Ishikawa (cell line): ENCODE measurements around the gene SLC3A2.

ENCODE experiments used
- CEBPB ChIP-seq: IDR thresholded peaks from 2 replicates; pipeline ENCODE4 v1.6.1; 2012
- CREB1 ChIP-seq: IDR thresholded peaks from 2 replicates; pipeline ENCODE4 v1.6.1; 2012; ENCODE audit warnings: low read depth
- EGR1 ChIP-seq: IDR thresholded peaks from 2 replicates; pipeline ENCODE4 v1.6.1; 2012
- EP300 ChIP-seq: IDR thresholded peaks from 2 replicates; pipeline ENCODE4 v1.6.1; 2012; ENCODE audit warnings: borderline replicate concordance
- FOXM1 ChIP-seq: IDR thresholded peaks from 2 replicates; pipeline ENCODE4 v1.6.1; 2012; ENCODE audit warnings: low read depth, borderline replicate concordance
- NFIC ChIP-seq: IDR thresholded peaks from 2 replicates; pipeline ENCODE4 v1.6.1; 2012
- RAD21 ChIP-seq: IDR thresholded peaks from 2 replicates; pipeline ENCODE4 v1.6.1; 2012; ENCODE audit warnings: low read depth
- TAF1 ChIP-seq: IDR thresholded peaks from 2 replicates; pipeline ENCODE4 v1.6.1; 2012; ENCODE audit warnings: low read depth, mild to moderate bottlenecking
- TCF12 ChIP-seq: IDR thresholded peaks from 2 replicates; pipeline ENCODE4 v1.6.1; 2012; ENCODE audit warnings: low read depth
- TEAD4 ChIP-seq: IDR thresholded peaks from 2 replicates; pipeline ENCODE4 v1.6.1; 2012
- YY1 ChIP-seq: IDR thresholded peaks from 2 replicates; pipeline ENCODE4 v1.6.1; 2012; ENCODE audit warnings: low read depth
- ZBTB7A ChIP-seq: IDR thresholded peaks from 2 replicates; pipeline ENCODE4 v1.6.1; 2012; ENCODE audit warnings: low read depth
- TF ChIP-seq, protein P1 (sequence below): IDR thresholded peaks from 2 replicates; pipeline ENCODE4 v1.6.1; 2012
- TF ChIP-seq, protein P2 (sequence below): IDR thresholded peaks from 2 replicates; pipeline ENCODE4 v1.6.1; 2012; ENCODE audit warnings: low read depth, mild to moderate bottlenecking
- TF ChIP-seq, protein P3 (sequence below): IDR thresholded peaks from 2 replicates; pipeline ENCODE4 v1.6.1; 2012

The SLC3A2 gene

DNA sequence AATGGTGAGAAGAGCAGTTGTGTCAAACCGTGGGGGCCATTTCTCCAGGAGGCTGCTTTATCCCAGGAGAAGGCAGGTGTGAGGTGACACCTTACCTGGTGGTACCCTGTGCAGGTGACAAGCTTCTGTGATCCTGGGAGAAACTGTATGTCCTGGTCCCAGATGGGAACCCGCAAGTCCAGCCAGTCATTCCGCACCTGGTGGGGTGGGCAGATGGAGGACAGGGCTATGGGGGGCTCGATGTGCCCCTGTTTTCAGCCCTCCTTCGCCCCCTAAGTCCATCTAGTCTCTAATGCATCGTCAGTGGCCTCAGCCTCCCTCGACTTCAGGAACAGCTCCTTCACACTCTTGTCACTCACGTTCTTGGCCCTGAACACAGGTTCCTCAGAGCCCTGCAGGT, 45.4 kb upstream of the SLC3A2 start:
- TF ChIP-seq EGR1 (no peak), TCF12 (no peak), CEBPB (no peak), NFIC (no peak), TEAD4 (no peak), ZBTB7A (no peak), YY1 (no peak), TAF1 (no peak), FOXM1 (no peak), EP300 (no peak), RAD21 (no peak)
- TF ChIP-seq, protein P1, sequence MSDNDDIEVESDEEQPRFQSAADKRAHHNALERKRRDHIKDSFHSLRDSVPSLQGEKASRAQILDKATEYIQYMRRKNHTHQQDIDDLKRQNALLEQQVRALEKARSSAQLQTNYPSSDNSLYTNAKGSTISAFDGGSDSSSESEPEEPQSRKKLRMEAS, result no peak
- TF ChIP-seq, protein P2, sequence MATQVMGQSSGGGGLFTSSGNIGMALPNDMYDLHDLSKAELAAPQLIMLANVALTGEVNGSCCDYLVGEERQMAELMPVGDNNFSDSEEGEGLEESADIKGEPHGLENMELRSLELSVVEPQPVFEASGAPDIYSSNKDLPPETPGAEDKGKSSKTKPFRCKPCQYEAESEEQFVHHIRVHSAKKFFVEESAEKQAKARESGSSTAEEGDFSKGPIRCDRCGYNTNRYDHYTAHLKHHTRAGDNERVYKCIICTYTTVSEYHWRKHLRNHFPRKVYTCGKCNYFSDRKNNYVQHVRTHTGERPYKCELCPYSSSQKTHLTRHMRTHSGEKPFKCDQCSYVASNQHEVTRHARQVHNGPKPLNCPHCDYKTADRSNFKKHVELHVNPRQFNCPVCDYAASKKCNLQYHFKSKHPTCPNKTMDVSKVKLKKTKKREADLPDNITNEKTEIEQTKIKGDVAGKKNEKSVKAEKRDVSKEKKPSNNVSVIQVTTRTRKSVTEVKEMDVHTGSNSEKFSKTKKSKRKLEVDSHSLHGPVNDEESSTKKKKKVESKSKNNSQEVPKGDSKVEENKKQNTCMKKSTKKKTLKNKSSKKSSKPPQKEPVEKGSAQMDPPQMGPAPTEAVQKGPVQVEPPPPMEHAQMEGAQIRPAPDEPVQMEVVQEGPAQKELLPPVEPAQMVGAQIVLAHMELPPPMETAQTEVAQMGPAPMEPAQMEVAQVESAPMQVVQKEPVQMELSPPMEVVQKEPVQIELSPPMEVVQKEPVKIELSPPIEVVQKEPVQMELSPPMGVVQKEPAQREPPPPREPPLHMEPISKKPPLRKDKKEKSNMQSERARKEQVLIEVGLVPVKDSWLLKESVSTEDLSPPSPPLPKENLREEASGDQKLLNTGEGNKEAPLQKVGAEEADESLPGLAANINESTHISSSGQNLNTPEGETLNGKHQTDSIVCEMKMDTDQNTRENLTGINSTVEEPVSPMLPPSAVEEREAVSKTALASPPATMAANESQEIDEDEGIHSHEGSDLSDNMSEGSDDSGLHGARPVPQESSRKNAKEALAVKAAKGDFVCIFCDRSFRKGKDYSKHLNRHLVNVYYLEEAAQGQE, result no peak
- TF ChIP-seq, protein P3, sequence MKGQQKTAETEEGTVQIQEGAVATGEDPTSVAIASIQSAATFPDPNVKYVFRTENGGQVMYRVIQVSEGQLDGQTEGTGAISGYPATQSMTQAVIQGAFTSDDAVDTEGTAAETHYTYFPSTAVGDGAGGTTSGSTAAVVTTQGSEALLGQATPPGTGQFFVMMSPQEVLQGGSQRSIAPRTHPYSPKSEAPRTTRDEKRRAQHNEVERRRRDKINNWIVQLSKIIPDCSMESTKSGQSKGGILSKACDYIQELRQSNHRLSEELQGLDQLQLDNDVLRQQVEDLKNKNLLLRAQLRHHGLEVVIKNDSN, result no peak

DNA sequence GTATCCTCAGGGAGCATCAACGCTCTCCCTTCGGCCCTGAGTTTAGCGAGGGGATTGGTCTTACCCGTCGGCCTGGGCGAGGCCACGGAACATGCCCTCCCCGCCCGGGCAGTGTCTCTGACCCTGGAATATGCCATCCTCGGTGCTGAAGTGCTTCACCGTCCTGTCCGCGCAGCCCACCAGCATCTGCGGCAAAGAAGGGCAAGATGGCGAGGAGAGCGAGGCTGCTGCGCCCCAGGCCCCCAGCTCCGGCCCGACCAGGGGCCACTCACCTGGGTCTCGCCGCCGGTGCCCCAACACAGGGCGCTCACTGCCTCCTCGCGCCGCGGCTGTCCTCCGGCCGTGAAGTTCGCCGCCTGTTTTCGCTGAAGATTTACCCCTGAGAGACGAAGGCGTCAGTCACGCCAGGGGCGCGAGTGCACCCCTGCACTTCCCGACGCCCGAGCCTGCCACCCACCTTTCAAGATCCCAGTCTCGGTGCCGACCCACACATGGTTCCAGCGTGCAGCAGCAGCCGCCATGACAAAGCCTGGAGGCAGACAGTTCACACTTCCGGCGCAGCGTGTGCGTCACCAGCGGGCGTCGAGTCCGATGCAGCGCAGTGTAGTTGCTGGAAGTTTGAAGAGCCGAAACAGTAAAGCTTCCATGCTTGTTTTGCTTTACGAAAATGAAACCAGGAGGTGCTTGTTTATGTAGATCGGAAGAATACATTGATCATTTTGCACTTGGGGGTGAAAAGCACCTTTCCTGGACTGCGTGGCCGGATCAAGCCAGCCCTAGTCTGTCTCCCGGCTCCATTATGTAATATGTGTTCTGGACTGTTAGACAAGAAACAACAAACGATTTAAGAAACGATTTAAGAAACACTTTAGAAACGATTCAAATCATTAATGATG, 41.4 kb upstream of the SLC3A2 start, which contains the start of gene WDR74:
TSS of gene WDR74 (minus strand) at position 541 of the 896 bp plus-strand sequence. CDS start at position 521, 20 bp downstream.
- TF ChIP-seq YY1 (peak; percentile 99), FOXM1 (no peak), EP300 (no peak), TAF1 (peak; percentile 99), NFIC (peak; percentile 7; the same call in 1 of the 2 replicates), TEAD4 (0 out of 2 replicates have a peak, but pooled peaks have one; percentile 9), EGR1 (peak; percentile 39; the same call in 1 of the 2 replicates), ZBTB7A (no peak), TCF12 (peak; percentile 72; the same call in 1 of the 2 replicates), CREB1 (peak; percentile 97), RAD21 (peak; percentile 13; the same call in 1 of the 2 replicates)
- TF ChIP-seq, protein P1, result peak; percentile 99
- TF ChIP-seq, protein P3, result peak; percentile 55; the same call in 1 of the 2 replicates

DNA sequence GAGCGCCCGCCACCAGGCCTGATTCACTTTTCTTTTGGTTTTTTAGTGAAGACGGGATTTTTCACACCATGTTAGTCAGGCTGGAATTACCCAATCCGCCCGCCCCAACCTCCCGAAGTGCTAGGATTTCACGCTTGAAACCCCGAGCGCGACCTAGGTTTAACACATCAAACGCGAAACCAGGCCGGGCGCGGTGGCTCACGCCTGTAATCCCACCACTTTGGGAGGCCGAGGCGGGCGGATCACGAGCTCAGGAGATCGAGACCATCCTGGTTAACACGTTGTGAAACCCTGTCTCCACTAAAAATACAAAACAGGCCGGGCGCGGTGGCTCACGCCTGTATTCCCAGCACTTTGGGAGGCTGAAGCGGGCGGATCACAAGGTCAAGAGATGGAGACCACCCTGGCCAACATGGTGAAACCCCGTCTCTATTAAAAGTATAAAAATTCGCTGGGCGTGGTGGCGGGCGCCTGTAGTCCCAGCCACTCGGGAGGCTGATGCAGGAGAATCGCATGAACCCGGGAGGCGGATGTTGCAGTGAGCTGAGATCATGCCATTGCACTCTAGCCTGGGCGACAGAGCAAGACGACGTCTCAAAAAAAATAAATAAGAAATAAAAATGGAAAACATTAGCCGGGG, 39.9 kb upstream of the SLC3A2 start:
- TF ChIP-seq CEBPB (peak; percentile 64), ZBTB7A (peak; percentile 82)
- TF ChIP-seq, protein P1, result peak; percentile 25

DNA sequence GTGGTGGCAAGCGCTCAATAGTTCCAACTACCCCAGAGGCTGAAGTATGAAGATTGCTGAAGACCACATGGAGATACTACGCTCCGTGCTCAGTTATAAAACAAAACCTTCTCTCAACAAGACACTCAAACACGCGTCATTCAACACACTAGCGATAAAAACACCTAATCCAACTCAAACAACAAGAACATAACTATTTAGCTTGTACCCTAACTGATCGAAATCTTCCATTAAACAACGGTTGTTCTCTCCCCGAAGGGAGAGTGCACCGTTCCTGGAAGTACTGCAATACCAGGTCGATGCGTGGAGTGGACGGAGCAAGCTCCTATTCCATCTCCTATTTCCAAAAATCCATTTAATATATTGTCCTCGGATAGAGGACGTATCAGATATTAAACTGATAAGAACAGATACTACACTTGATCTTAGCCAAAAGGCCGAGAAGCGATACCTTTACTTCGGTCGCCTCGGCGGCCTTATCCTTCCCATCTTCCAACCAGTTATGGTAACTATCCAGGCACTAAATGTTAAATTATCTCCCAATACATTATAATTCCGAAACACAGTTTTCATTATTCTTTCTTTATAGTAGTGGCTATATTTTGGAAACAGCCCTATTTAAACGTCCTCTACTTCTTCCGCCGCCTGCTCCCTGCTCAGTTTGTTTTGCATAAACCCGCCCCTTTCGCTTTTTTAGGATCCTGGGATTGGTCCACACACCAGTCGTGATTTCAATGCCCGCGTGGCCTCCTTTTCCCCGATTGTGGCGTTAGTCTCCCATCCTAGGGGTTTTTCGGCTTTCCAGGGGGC, 39.1 kb upstream of the SLC3A2 start:
- TF ChIP-seq RAD21, result peak; percentile 14; the same call in 1 of the 2 replicates
- TF ChIP-seq TCF12, result peak; percentile 91
- TF ChIP-seq NFIC, result peak; percentile 59
- TF ChIP-seq TEAD4, result peak; percentile 69
- no peak for TF ChIP-seq ZBTB7A
- peak; percentile 57 for TF ChIP-seq FOXM1
- TF ChIP-seq CREB1, result peak; percentile 57; the same call in 1 of the 2 replicates
- TF ChIP-seq, protein P2, result no peak
- TF ChIP-seq, protein P3, result no peak; the same call in 1 of the 2 replicates
- peak; percentile 78 for TF ChIP-seq YY1
- TF ChIP-seq, protein P1, result peak; percentile 69
- peak; percentile 0; the same call in 1 of the 2 replicates for TF ChIP-seq CEBPB
- TF ChIP-seq EGR1, result peak; percentile 32; the same call in 1 of the 2 replicates
- TF ChIP-seq EP300, result peak; percentile 81; the same call in 1 of the 2 replicates
- no peak for TF ChIP-seq TAF1
